Osteoblast (primary cell): ENCODE measurements around the gene HCFC1R1. TPM values are rescaled to one million over a fixed set of nuclear protein-coding genes. Genes with fewer than 3 reads are reported as not detected.

Experiments used
- DNase-seq: peaks from one replicate; pipeline ENCODE4 v3.0.0; 2011; ENCODE audit warnings: low spot score, mixed read lengths; ENCODE audit not compliant: insufficient read length; ENCODE audit errors: missing footprints
- H2AFZ ChIP-seq: 2 replicates; pipeline ENCODE4 v1.6.0; 2011; ENCODE audit warnings: mild to moderate bottlenecking, low read length
- H3K27ac ChIP-seq: 2 replicates; pipeline ENCODE4 v1.5.1; 2011; ENCODE audit warnings: mild to moderate bottlenecking, low read depth, low read length, moderate library complexity
- H3K27me3 ChIP-seq: 2 replicates; pipeline ENCODE4 v1.6.0; 2012; ENCODE audit warnings: mild to moderate bottlenecking, control low read depth, inconsistent platforms, low read length, moderate library complexity; ENCODE audit not compliant: insufficient read depth
- H3K36me3 ChIP-seq: 2 replicates; pipeline ENCODE4 v1.5.1; 2011; ENCODE audit warnings: mild to moderate bottlenecking, low read length, control low read depth, moderate library complexity; ENCODE audit not compliant: insufficient read depth
- H3K4me1 ChIP-seq: 2 replicates; pipeline ENCODE4 v1.5.1; 2011; ENCODE audit warnings: mild to moderate bottlenecking, low read length, control low read depth, moderate library complexity; ENCODE audit not compliant: insufficient read depth
- H3K4me2 ChIP-seq: 2 replicates; pipeline ENCODE4 v1.6.0; 2011; ENCODE audit warnings: mild to moderate bottlenecking, low read length; ENCODE audit not compliant: insufficient read depth
- H3K4me3 ChIP-seq: fragments of 200-600 bp; sonication (generic); 3 replicates; pipeline ENCODE4 v1.5.1; 2012; ENCODE audit warnings: mild to moderate bottlenecking, low read length, inconsistent platforms; ENCODE audit not compliant: insufficient read depth
- H3K79me2 ChIP-seq: 2 replicates; pipeline ENCODE4 v1.6.0; 2012; ENCODE audit warnings: mild to moderate bottlenecking, low read length, control low read depth, inconsistent platforms; ENCODE audit not compliant: insufficient read depth
- H3K9me3 ChIP-seq: 2 replicates; pipeline ENCODE4 v1.5.1; 2011; ENCODE audit warnings: low read depth, low read length, control low read depth
- H4K20me1 ChIP-seq: 2 replicates; pipeline ENCODE4 v1.6.0; 2012; ENCODE audit warnings: mild to moderate bottlenecking, low read length, control low read depth; ENCODE audit not compliant: insufficient read depth
- CTCF ChIP-seq: IDR thresholded peaks from 2 replicates; pipeline ENCODE4 v1.5.1; 2011; ENCODE audit warnings: mild to moderate bottlenecking, low read depth, low read length, moderate library complexity; ENCODE audit errors: extremely low read depth
- total RNA-seq: library from RNA; depleted of rRNA; stranded (reverse); fragments of >200 nt; gene quantifications from 2 replicates; pipeline ENCODE4 v1.2.3, GENCODE V29; 2012

HCFC1R1 gene
- total RNA-seq, 1 donor, result 20.3 TPM

- H3K4me3 ChIP-seq, result no peak overlapping the region
- no peak overlapping the region for H2AFZ ChIP-seq
- no peaks in the 10 kb centered on the region for H3K36me3 ChIP-seq
- no peak for DNase-seq
- H3K9me3 ChIP-seq, result no peaks in the 10 kb centered on the region
- H3K4me2 ChIP-seq, result no peak overlapping the region
- H3K79me2 ChIP-seq, result no peaks in the 10 kb centered on the region
- peaks cover 53% of the 10 kb centered on the region for H3K27me3 ChIP-seq
- H3K4me1 ChIP-seq, result no peaks in the 10 kb centered on the region
- TF ChIP-seq CTCF, result no peak
- H3K27ac ChIP-seq, result no peak overlapping the region
- H4K20me1 ChIP-seq, result no peaks in the 10 kb centered on the region
Observed at GRCh38 chr16:3013998-3014690, 9.6 kb downstream of the HCFC1R1 start.

GRCh38 chr16:3013491-3013951 lies 10.2 kb downstream of the HCFC1R1 start:
- no peak overlapping the region for H3K4me3 ChIP-seq
- H3K27ac ChIP-seq, result no peak overlapping the region
- peaks cover 59% of the 10 kb centered on the region for H3K27me3 ChIP-seq
- no peak overlapping the region for H3K4me2 ChIP-seq
- DNase-seq, result no peak
- no peak for TF ChIP-seq CTCF
- H4K20me1 ChIP-seq, result no peaks in the 10 kb centered on the region
- no peak overlapping the region for H2AFZ ChIP-seq
- no peaks in the 10 kb centered on the region for H3K36me3 ChIP-seq
- H3K79me2 ChIP-seq, result no peaks in the 10 kb centered on the region
- H3K4me1 ChIP-seq, result no peaks in the 10 kb centered on the region
- no peaks in the 10 kb centered on the region for H3K9me3 ChIP-seq

GRCh38 chr16:3012828-3013420 lies 10.8 kb downstream of the HCFC1R1 start, which contains the start of gene CLDN9:
CLDN9 (plus strand) TSS chr16:3012923; CDS start chr16:3013363, 440 bp downstream.
- H2AFZ ChIP-seq, result no peak within 1 kb of the TSS

More at GRCh38 chr16:3012828-3013420, 10.8 kb downstream of the HCFC1R1 start, which contains the start of gene CLDN9:
- no peak for TF ChIP-seq CTCF
- peak; percentile 87 for DNase-seq
- H3K27me3 ChIP-seq, result peaks cover 61% of the 10 kb centered on the region
- H3K4me1 ChIP-seq, result no peaks in the 10 kb centered on the region
- no peaks in the 10 kb centered on the region for H3K79me2 ChIP-seq
- no peak within 1 kb of the TSS for H3K4me3 ChIP-seq
- H3K9me3 ChIP-seq, result no peaks in the 10 kb centered on the region
- H3K36me3 ChIP-seq, result no peaks in the 10 kb centered on the region
- H4K20me1 ChIP-seq, result no peaks in the 10 kb centered on the region
- no peak within 1 kb of the TSS for H3K27ac ChIP-seq
- no peak within 1 kb of the TSS for H3K4me2 ChIP-seq
